GM12872 (cell line): Measurements from ENCODE around the gene ST6GALNAC3.

ENCODE experiments used
- TF ChIP-seq, protein P1 (sequence below): IDR thresholded peaks from 3 replicates; pipeline ENCODE4 v1.5.1; 2011; ENCODE audit warnings: low read depth, mild to moderate bottlenecking, low read length, moderate library complexity; ENCODE audit not compliant: insufficient read depth

Gene ST6GALNAC3

DNA sequence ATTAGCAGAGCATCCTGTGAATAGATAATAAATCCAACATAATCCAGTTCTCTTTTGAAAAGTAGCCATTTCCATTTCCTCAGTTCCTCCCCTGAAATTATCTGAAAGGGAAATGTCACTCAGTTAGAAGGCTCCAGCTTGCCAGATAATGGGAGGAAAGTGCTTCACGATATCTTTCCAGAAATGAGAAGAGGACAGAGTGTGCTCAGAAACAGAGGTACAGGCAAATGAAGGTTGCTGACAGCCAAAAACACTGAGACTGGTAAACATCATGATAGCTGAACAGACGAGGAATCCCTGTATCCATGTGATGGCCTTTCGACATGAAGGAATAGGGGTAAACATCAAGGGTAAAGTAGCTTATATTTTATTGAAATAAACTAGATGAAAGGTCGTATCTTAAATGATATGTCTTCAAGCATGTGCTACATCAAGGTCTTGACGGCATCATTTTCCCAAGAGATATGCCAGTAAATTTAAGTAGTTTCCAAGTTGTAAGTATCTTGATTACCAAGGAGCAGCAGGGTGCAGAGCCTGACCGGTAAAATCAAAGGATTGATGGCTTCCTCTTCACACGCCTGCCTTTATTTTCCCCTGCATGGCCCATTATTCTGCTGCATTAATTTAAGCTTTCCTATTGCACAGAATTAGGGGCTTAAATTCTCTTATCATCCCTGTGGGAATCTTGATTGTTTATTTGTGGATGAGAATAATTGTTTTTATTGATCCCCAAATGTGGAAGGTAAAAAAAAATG, 548.4 kb downstream of the ST6GALNAC3 start:
- TF ChIP-seq, protein P1, sequence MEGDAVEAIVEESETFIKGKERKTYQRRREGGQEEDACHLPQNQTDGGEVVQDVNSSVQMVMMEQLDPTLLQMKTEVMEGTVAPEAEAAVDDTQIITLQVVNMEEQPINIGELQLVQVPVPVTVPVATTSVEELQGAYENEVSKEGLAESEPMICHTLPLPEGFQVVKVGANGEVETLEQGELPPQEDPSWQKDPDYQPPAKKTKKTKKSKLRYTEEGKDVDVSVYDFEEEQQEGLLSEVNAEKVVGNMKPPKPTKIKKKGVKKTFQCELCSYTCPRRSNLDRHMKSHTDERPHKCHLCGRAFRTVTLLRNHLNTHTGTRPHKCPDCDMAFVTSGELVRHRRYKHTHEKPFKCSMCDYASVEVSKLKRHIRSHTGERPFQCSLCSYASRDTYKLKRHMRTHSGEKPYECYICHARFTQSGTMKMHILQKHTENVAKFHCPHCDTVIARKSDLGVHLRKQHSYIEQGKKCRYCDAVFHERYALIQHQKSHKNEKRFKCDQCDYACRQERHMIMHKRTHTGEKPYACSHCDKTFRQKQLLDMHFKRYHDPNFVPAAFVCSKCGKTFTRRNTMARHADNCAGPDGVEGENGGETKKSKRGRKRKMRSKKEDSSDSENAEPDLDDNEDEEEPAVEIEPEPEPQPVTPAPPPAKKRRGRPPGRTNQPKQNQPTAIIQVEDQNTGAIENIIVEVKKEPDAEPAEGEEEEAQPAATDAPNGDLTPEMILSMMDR = no peak

DNA sequence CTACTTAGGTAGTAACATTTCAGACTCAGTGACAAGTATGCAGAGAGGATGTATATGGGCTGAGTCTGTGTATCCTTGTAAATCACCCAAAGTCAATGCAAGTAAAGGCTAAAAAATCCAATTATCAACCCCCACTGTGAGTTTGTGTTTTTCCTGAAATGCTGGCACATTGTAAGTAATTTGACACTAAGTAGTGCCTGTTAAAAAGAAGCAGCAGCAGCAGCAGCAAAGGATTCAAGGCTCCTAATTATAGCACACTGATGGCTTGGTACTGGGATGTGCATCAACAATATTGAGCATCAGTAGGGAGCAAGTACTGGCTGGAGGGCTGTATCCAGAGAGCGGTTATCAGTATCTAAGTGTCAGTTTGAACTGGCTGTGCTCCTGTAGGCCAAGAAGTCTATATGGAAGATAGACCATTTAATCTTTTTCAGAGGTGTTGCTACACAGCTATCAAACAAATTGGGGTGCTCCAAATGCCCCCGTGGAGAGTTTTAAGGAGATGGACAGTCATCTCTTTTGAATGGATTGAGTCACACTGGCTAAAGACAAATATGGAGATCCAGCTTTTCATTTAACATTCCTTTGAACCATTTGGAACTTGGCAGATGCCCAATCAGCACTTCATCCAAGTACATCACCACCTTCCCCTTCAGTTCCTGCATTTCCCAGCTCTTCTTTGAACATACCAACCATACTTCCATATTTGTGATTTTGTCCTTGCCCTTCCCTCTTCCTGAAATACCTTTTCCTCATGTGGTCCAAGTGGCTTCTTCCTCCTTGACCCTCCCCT, 551.5 kb downstream of the ST6GALNAC3 start:
- TF ChIP-seq, protein P1 = no peak

DNA sequence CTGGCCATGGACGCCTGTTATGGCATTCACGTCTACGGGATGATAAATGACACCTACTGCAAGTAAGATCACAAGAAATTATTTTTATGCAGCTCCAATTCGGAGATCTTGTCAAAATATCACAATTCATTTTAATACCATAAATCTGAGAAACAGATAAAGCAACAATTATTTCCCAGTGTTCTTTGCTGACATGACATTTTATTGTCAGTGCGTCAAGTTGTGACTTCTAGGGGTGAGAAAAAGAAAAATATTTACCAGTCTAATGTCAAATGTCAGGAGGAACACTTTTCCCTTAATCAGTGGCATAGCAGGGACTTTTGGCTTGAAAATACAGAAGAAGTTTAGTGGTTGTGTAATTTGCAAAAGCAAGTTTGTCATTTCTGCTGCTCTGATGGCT, 553.0 kb downstream of the ST6GALNAC3 start:
- TF ChIP-seq, protein P1 = no peak

DNA sequence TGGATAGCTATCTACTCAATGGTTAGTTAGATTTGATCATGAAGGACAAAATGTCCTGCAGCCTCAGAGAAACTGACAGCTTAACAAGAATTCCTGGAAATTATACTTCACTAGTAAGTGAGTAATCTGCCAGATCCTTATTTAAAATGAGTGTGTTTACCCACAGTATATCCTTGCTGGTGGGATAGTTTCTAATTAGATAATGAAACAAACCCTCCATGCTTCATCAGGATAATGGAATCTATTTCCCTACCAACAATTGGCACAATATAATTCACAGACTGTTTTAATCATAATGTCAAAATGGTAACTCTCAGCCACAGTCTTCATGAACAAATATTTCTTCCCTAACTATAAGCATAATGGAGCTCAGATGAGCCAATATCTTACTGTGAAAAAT, 553.4 kb downstream of the ST6GALNAC3 start:
- TF ChIP-seq, protein P1 = no peak

DNA sequence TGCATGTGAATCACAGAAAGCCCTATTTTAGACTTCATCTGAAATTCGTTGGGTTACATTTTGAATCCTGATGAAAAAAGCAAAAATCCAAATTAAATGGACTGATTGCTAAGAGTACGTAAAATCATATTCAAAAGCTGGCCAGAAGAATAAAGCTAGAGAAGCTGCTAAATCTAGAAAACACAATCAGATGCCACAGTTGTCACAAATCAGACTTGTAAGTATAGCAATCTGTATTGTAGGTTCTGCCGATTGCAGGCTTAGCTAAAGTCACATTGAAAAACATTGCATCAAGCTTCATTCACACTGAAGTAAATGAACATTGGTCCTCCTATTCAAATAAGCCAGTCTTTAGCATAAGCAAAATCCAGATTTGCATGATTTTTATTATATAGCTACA, 557.6 kb downstream of the ST6GALNAC3 start:
- TF ChIP-seq, protein P1 = no peak

DNA sequence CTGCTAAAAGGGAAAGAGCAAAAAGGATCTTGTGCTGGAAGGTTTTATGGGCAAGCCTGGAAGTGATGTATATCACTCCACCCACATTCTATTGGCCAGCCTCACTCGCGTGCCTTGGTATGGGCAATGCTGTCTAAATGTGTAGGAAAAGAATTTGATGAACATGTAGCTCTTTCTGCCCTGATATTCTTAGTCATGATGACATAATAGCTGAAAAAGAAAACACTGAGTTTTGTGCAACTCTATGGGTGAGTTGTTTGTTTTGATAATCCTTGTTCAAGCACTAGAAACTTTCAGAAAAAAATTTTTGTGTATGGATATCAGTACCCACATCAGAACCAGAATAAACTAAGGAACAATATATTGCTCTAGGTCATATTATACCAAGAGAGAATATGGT, 561.2 kb downstream of the ST6GALNAC3 start:
- TF ChIP-seq, protein P1 = no peak

DNA sequence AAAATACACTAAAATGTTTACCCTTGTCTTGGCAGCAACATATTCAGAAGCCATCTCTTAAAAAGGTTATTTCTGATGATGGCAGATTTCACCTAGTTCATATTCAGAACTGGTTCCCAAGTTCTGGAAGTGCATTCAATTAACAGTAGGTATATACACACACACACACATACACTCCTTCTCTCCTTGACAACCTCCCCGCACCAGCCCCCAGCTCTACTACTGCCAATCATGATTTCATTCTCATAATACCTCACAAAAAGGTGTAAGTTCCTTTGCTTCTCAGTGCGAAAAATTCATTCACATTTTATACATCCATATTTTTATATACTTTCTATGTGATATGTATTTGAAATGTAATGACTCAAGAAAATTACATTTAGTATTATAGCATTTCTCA, 564.6 kb downstream of the ST6GALNAC3 start:
- TF ChIP-seq, protein P1 = no peak
